K562 (cell line): ENCODE measurements around the gene FBXO10. TPM values are rescaled to one million over a fixed set of nuclear protein-coding genes. Genes with fewer than 3 reads are reported as not detected.

Experiments
- ATAC-seq: fragments of 200-7000 bp; cut with Tn5 transposase; 3 replicates; pipeline ENCODE4 v1.9.1; 2020; ENCODE audit warnings: moderate library complexity
- BruUV-seq: library from RNA; stranded (reverse); fragments of 400-500 nt; replicated peaks from 2 replicates; lab custom pipeline; 2021; lab: Mats Ljungman, UMichigan
- CTCF ChIA-PET: fragments of 300-600 bp; formaldehyde crosslinking; extraction: SDS; loops from one replicate; lab custom pipeline; 2021; ENCODE audit warnings: low intra/inter-chr PET ratio; lab: Yijun Ruan, JAX
- POLR2A ChIA-PET: fragments of 300-600, 350-650 bp; sonication (Branson Sonifier 250); formaldehyde crosslinking; extraction: SDS; loops from one replicate; lab custom pipeline; 2021; ENCODE audit warnings: antibody characterized with exemption, inconsistent platforms; lab: Yijun Ruan, JAX
- DNase-seq, 4 experiments: peaks; one replicate each; pipeline versions ENCODE4 v3.0.0 to v3.0.0-alpha.2; 2011 to 2018; ENCODE audit warnings: low spot score in 3 of 4, mixed read lengths in 3 of 4; ENCODE audit errors: extremely low read depth in 1 of 4
- FAIRE-seq: peaks from 2 replicates; lab custom pipeline; 2011; peaks lifted over from hg19 to GRCh38; lab: Jason Lieb, UNC
- H2AFZ ChIP-seq: 2 replicates; pipeline ENCODE4 v1.6.0; 2011; ENCODE audit warnings: low read depth, low read length, control low read depth, inconsistent platforms
- H3K27ac ChIP-seq: fragments of 200-600 bp; 3 replicates; pipeline ENCODE4 v1.8.0; 2011; ENCODE audit warnings: low read depth, mild to moderate bottlenecking, control low read depth, inconsistent platforms, low read length, moderate library complexity, mixed read lengths; ENCODE audit errors: extremely low read depth
- H3K27me3 ChIP-seq, 2 experiments: fragments of 300-600 bp in 1 of 2; 2 replicates in 1 of 2; 3 replicates in 1 of 2; pipeline versions ENCODE4 v1.6.0 to v1.8.0; 2011; ENCODE audit warnings: inconsistent platforms in 2 of 2, low read length in 2 of 2, mild to moderate bottlenecking in 1 of 2, mixed read lengths in 1 of 2, moderate library complexity in 1 of 2; ENCODE audit not compliant: control insufficient read depth in 2 of 2, insufficient read depth in 2 of 2
- H3K36me3 ChIP-seq: fragments of 300-600 bp; 3 replicates; pipeline ENCODE4 v1.8.0; 2011; ENCODE audit warnings: mild to moderate bottlenecking, low read length, inconsistent platforms; ENCODE audit not compliant: control insufficient read depth, insufficient read depth
- H3K4me1 ChIP-seq, 2 experiments: fragments of 200-600 bp in 1 of 2; replicated peaks in 1 of 2; 2 replicates in 1 of 2; 3 replicates in 1 of 2; pipeline versions ENCODE4 v1.5.1 to v1.8.0; 2011; ENCODE audit warnings: inconsistent platforms in 2 of 2, low read length in 2 of 2, mild to moderate bottlenecking in 1 of 2, mixed read lengths in 1 of 2, moderate library complexity in 1 of 2; ENCODE audit not compliant: control insufficient read depth in 2 of 2, insufficient read depth in 2 of 2
- H3K4me2 ChIP-seq: 2 replicates; pipeline ENCODE4 v1.6.1; 2011; ENCODE audit warnings: low read length, control low read depth, inconsistent platforms, mixed read lengths; ENCODE audit not compliant: insufficient read depth
- H3K4me3 ChIP-seq: fragments of 200-600 bp; sonication (generic), shearing (Covaris generic); 2 replicates; pipeline ENCODE4 v1.5.1; 2016; ENCODE audit warnings: control low read depth, inconsistent platforms
- H3K79me2 ChIP-seq: fragments of 200-600 bp; 3 replicates; pipeline ENCODE4 v1.8.0; 2011; ENCODE audit warnings: low read length, inconsistent platforms; ENCODE audit not compliant: control insufficient read depth, insufficient read depth
- H3K9ac ChIP-seq, 2 experiments: 2 replicates each; pipeline versions ENCODE4 v1.6.0 to v1.6.1; 2011; ENCODE audit warnings: low read depth in 2 of 2, low read length in 2 of 2, control low read depth in 1 of 2, inconsistent platforms in 1 of 2, mild to moderate bottlenecking in 1 of 2, mixed read lengths in 1 of 2; ENCODE audit not compliant: insufficient read depth in 1 of 2
- H3K9me1 ChIP-seq: one replicate; pipeline ENCODE4 v1.6.0; 2011; ENCODE audit warnings: inconsistent platforms, mild to moderate bottlenecking, low read length, moderate library complexity; ENCODE audit not compliant: control insufficient read depth, insufficient read depth
- H3K9me3 ChIP-seq: replicated peaks from 2 replicates; pipeline ENCODE4 v1.5.1; 2011; ENCODE audit warnings: low read depth, low read length, inconsistent platforms; ENCODE audit not compliant: control insufficient read depth, insufficient read depth
- H4K20me1 ChIP-seq: replicated peaks from 2 replicates; pipeline ENCODE4 v1.6.1; 2011; ENCODE audit warnings: low read length, inconsistent platforms, mixed read lengths; ENCODE audit not compliant: control insufficient read depth, insufficient read depth
- CCAR2 ChIP-seq: fragments of 200-400 bp; formaldehyde crosslinking; IDR thresholded peaks from 2 replicates; pipeline ENCODE4 v1.6.1; 2017; ENCODE audit warnings: mild to moderate bottlenecking, low read depth, low read length
- CHD7 ChIP-seq: fragments of 200-600 bp; sonication (generic); IDR thresholded peaks from one replicate; pipeline ENCODE4 v1.6.1; 2012; ENCODE audit warnings: mild to moderate bottlenecking, low read depth, low read length, inconsistent platforms
- CREB1 ChIP-seq, 2 experiments: sonication (generic) in 1 of 2; formaldehyde crosslinking in 1 of 2; IDR thresholded peaks; 2 replicates each; pipeline versions ENCODE4 v1.6.1 to v1.8.0; 2012 to 2022; ENCODE audit warnings: inconsistent platforms in 1 of 2, mild to moderate bottlenecking in 1 of 2, missing genetic modification reagents in 1 of 2, moderate library complexity in 1 of 2
- HSF4 ChIP-seq: fragments of 250-450 bp; sonication (Bioruptor Pico); IDR thresholded peaks from 2 replicates; pipeline ENCODE4 v2.1.2; 2022; ENCODE audit warnings: mild to moderate bottlenecking, moderate library complexity, borderline replicate concordance
- RNF219 ChIP-seq: fragments of 250-450 bp; sonication (Bioruptor Pico); IDR thresholded peaks from 2 replicates; pipeline ENCODE4 v1.5.0; 2022; ENCODE audit warnings: mild to moderate bottlenecking
- TBL1XR1 ChIP-seq, 2 experiments: IDR thresholded peaks; 2 replicates each; pipeline ENCODE4 v1.6.1; 2012; ENCODE audit warnings: improper control_type of control experiment in 2 of 2, low read length in 2 of 2, mild to moderate bottlenecking in 1 of 2
- ZBTB1 ChIP-seq: sonication (generic); formaldehyde crosslinking; IDR thresholded peaks from 2 replicates; pipeline ENCODE4 v1.8.1; 2023; ENCODE audit warnings: missing genetic modification reagents, low read depth, mild to moderate bottlenecking, borderline replicate concordance
- ZC3H11A ChIP-seq: IDR thresholded peaks from 2 replicates; pipeline ENCODE4 v1.6.1; 2012; ENCODE audit warnings: low read depth, low read length, improper control_type of control experiment
- WGBS: fragments of 100-300 bp; shearing (Covaris generic); methylation state at CpG from one replicate; pipeline ENCODE4 v1.1.6; 2016; ENCODE audit warnings: low coverage, mixed read lengths; ENCODE audit not compliant: insufficient coverage; ENCODE audit errors: missing lambda C conversion rate; 5-methylcytosine and 5-hydroxymethylcytosine counted together
- in situ Hi-C: fragments of 300-500 bp; cut with MboI; formaldehyde crosslinking; loops from 4 replicates; pipeline ENCODE4 v1.15.0; 2018; ENCODE audit warnings: inconsistent platforms, mixed read lengths
- intact Hi-C: fragments of 100-400 bp; cut with micrococcal nuclease; formaldehyde crosslinking; loops from 2 replicates; pipeline ENCODE4 v1.14.2; 2022
- polyA plus RNA-seq, 8 experiments: library from polyadenylated mRNA; depleted of rRNA in 4 of 8; stranded (reverse) in 5 of 8; unstranded in 3 of 8; fragments of >200 nt; fragmentation: Nextera tagmentation in 2 of 8; fragmentation: Illumina TruSeq in 1 of 8; extraction: Ambion mirVana in 2 of 8; extraction: Trizol in 1 of 8; gene quantifications; 2 replicates each; pipeline versions ENCODE4 v1.2.1 to v1.2.3, GENCODE V29; 2011 to 2014; ENCODE audit warnings: inconsistent platforms in 1 of 8, missing spikeins in 1 of 8
- total RNA-seq, 7 experiments: library from RNA; depleted of rRNA in 6 of 7; stranded (reverse); fragments of >200 nt in 6 of 7; fragmentation: Illumina TruSeq in 2 of 7; extraction: Trizol in 2 of 7; gene quantifications; 2 replicates each; pipeline versions ENCODE4 v1.2.1 to v1.2.3, GENCODE V29; 2011 to 2021; ENCODE audit warnings: low replicate concordance in 1 of 7

FBXO10 gene
- total and polyA plus RNA-seq, 9 of the 15 experiments (the other 6 are each of a cell fraction or from before 2014, with no cell fraction given), result 0.84 to 9.9 (median 6.0) TPM

GRCh38 chr9:37542895-37543294 is 33.3 kb downstream of the FBXO10 start:
- POLR2A ChIA-PET, result interaction anchor here (0.7 kb wide), 1 partner anchor 8 kb away, joined by 5 read pairs; no protein-coding TSS in a partner anchor
- FAIRE-seq, result no peak
- no peak overlapping the region for H2AFZ ChIP-seq
- no peaks in the 10 kb centered on the region for H3K79me2 ChIP-seq
- H3K36me3 ChIP-seq, result peaks cover 20% of the 10 kb centered on the region; the same call in 2 of the 3 replicates
- in situ Hi-C loops (no loop called here), intact Hi-C loops (no loop called here)
- no peaks in the 10 kb centered on the region for H3K9me1 ChIP-seq
- 12% methylated on average over 1 of the region's 1 CpG for WGBS
- H3K27me3 ChIP-seq, result no peaks in the 10 kb centered on the region
- DNase-seq, result no peak
- no TSS peak for BruUV-seq
- no peak overlapping the region for H3K27ac ChIP-seq
- CTCF ChIA-PET, result no interaction called here
- no peak overlapping the region for H3K9ac ChIP-seq
- H3K4me2 ChIP-seq, result no peak overlapping the region
- H4K20me1 ChIP-seq, result no peaks in the 10 kb centered on the region
- peak; percentile 46; the same call in 1 of the 3 replicates for ATAC-seq
- H3K4me3 ChIP-seq, result no peak overlapping the region
- no peaks in the 10 kb centered on the region for H3K4me1 ChIP-seq
- no peaks in the 10 kb centered on the region for H3K9me3 ChIP-seq
- TF ChIP-seq ZBTB1 (CRISPR knock-in tag), result no peak
- no peak for TF ChIP-seq CCAR2
- no peak for TF ChIP-seq HSF4
- no peak for TF ChIP-seq CREB1 (IDR thresholded peaks at IDR 0.05)
- TF ChIP-seq CREB1 (CRISPR knock-in tag; IDR thresholded peaks at IDR 0.05), result no peak
- no peak for TF ChIP-seq RNF219
- TF ChIP-seq TBL1XR1 (IDR thresholded peaks at IDR 0.05; ENCODE audit: low read length in 2 of 2), result no peak
- no peak for TF ChIP-seq CHD7
- no peak for TF ChIP-seq ZC3H11A
